Measurements from ENCODE around the gene LHX5.

- TF ChIP-seq POLR2A (IDR thresholded peaks at IDR 0.05) (no peak), CTCF (IDR thresholded peaks at IDR 0.05) (no peak)
Measured at GRCh38 chr12:113506867-113507266, 35.2 kb upstream of the LHX5 start.

Measured in sigmoid colon (tissue), 3 donors.